Measurements from ENCODE around the gene SEPTIN1.

DNA sequence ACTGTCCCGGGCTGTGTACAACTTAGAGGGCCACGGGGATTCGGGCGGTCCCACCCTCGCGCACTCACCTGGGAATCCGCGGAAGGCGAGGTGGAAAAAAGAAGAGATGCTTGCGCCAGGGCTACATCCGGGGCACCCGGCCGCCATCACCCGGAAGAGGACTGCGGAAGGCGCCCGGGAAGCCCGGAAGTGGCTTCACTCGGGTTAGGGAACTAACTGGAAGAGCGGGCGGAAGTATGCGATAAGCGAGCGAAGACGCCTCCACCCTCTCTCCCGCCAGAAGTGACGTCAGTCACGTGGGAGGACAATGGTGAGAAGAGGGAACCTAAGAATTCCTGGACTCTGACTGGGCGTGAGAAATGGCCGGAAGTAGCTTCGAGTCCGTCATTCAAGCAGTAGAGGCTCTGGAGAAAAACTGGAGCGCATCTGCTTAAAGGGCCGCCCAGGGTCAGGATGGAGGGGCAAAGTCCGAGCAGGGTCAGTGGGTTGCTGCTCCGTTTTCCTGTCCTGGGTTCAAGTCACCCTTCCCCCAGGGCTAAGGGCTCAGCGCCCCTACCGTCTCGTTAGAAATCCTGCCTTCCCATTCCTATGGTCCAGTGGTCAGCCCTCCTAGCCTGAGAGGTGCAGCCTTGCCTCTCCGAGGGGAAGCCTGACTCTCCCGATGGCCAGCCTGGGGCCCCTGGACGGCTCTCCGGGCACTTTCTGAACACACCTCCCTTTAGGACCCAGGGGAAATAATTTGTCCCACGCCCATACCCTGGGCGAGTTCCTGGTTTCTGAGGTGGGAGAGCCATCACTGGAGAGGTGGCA, 27.0 kb downstream of the SEPTIN1 start, which contains the start of gene CD2BP2:
- TF ChIP-seq, protein P1, sequence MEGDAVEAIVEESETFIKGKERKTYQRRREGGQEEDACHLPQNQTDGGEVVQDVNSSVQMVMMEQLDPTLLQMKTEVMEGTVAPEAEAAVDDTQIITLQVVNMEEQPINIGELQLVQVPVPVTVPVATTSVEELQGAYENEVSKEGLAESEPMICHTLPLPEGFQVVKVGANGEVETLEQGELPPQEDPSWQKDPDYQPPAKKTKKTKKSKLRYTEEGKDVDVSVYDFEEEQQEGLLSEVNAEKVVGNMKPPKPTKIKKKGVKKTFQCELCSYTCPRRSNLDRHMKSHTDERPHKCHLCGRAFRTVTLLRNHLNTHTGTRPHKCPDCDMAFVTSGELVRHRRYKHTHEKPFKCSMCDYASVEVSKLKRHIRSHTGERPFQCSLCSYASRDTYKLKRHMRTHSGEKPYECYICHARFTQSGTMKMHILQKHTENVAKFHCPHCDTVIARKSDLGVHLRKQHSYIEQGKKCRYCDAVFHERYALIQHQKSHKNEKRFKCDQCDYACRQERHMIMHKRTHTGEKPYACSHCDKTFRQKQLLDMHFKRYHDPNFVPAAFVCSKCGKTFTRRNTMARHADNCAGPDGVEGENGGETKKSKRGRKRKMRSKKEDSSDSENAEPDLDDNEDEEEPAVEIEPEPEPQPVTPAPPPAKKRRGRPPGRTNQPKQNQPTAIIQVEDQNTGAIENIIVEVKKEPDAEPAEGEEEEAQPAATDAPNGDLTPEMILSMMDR (conservative IDR thresholded peaks at IDR 0.05; ENCODE audit: low read depth, low read length), result 0 out of 2 replicates have a peak, but pooled peaks have one; percentile 6
- TF ChIP-seq RAD21 (IDR thresholded peaks at IDR 0.05; ENCODE audit: low read length) (no peak), CHD1 (IDR thresholded peaks at IDR 0.05; ENCODE audit: low read depth, low read length) (no peak; the same call in 1 of the 2 replicates), MAFK (IDR thresholded peaks at IDR 0.05; ENCODE audit: low read depth, low read length) (no peak), NFE2L2 (IDR thresholded peaks at IDR 0.05; ENCODE audit: low read depth, low read length) (no peak), RFX5 (IDR thresholded peaks at IDR 0.05; ENCODE audit: low read depth, low read length) (no peak)

All from IMR-90 (cell line).